D721Med (cell line): ENCODE data around the gene UCN.
"Not testable (repeated sequence)": the region's sequence is repeated elsewhere in the genome, so short reads cannot be mapped to it uniquely, and the experiment has no call there.

Experiments used
- DNase-seq: peaks from one replicate; pipeline ENCODE4 v3.0.0; 2011; ENCODE audit warnings: low spot score; ENCODE audit not compliant: insufficient read length
- FAIRE-seq: peaks from 2 replicates; lab custom pipeline; 2011; peaks lifted over from hg19 to GRCh38; lab: Jason Lieb, UNC
- CTCF ChIP-seq: IDR thresholded peaks from 2 replicates; pipeline ENCODE4 v1.5.1; 2012; ENCODE audit warnings: mild to moderate bottlenecking, control low read depth; ENCODE audit not compliant: insufficient read depth; ENCODE audit errors: missing control alignments

UCN gene, protein sequence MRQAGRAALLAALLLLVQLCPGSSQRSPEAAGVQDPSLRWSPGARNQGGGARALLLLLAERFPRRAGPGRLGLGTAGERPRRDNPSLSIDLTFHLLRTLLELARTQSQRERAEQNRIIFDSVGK

DNA sequence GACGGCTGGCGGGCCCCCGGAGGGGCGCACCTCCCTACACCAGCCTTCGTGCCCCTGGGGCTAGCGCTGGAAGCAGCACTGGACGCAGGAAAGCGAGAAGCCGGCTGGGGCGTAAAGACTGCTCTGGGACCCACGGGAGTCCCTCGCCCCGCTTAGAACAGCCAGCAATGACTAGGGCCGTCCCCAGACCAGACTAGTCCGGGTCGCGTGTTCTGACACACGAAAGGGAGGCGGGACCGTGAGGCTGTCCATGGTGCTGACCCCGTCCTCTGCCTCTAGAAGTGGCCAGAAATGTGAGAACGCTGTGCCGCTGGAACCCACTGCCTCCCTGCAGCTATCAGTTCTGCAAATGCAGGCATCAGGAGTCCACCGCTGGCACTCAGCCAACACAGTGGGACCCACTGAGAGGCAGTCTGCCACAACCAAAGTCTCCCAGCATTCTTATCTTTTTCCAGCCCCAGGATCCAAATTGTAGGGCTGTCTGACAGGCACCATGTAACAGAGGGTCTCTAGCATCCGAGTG lies at the start of gene UCN:
TSS of gene UCN (minus strand) at position 87 of the 523 bp plus-strand sequence. CDS start 550 bp downstream, outside the sequence.
- FAIRE-seq (no peak), DNase-seq (no peak)
- TF ChIP-seq CTCF: no peak

DNA sequence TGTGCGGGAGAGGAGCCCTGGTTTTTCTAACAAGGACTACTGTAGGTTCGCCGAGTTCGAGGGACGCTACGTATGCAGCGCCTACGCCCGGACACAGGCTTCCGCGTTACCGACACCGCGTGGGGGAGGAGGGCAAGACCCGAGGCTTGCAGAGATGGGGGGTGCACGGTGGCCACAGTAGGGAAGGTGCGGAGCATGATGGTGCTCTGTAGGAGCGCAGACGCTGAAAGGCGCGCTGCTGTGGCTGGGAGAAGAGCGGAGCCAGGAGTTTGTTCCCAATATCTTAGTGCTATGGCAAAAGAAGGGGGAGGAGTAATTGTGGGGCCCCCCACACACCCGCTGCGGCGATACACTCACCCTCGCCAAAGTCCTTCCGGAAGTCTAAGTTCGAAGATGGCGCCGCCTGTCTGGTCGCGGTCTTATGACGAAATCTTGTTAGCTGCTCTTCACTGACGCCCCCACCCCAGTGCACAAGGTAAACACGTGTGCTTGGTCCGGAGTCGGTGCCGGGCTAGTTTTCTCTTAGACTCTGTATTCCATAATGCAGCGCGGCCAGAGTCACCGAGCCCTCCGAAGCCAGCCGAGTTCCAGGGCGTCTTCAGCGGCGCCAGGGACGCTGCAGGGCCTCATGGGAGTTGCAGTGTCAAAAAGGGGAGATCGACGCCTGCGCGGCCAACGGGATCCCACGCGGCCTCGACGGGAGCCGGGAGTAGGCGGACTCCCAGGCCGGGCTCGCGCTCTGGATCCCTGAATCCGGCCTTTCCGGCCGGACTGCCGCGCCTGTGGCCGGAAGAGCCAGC lies 48.3 kb upstream of the UCN start, which contains the start of gene GTF3C2:
TSS of gene GTF3C2 (minus strand) at position 383 of the 800 bp plus-strand sequence. CDS start 13,210 bp downstream, outside the sequence.
- peak; percentile 70 for DNase-seq
- FAIRE-seq: no peak
- no peak for TF ChIP-seq CTCF

DNA sequence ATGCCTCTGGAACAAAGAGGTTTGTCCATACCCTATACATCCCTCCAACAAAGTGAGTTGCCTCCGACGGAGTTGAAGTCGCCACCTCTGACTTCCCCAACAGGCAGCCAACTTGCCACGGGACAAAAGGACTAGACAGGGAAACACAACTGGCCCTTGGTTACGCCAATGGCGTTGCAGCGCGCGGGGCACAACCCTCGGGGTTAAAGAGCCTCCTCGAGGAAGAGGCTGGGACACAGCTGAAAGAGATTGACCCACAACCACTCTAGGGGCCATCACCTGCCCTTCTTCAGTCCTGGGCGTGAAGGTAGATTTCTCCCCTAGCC lies 47.8 kb upstream of the UCN start:
- FAIRE-seq (no peak), DNase-seq (no peak)
- TF ChIP-seq CTCF: no peak

- no peak for TF ChIP-seq CTCF
- no peak for FAIRE-seq
- no peak for DNase-seq
Observed at GRCh38 chr2:27354597-27354927, 46.3 kb upstream of the UCN start.

GRCh38 chr2:27353762-27354596 lies 45.7 kb upstream of the UCN start:
- DNase-seq (no peak), FAIRE-seq (no peak)
- no peak for TF ChIP-seq CTCF

- not testable (repeated sequence) for FAIRE-seq
Observed at GRCh38 chr2:27353386-27353761, 45.1 kb upstream of the UCN start.

GRCh38 chr2:27351802-27352598 lies 43.8 kb upstream of the UCN start:
- FAIRE-seq: no peak
- DNase-seq: no peak
- TF ChIP-seq CTCF: no peak

More at GRCh38 chr2:27353386-27353761, 45.1 kb upstream of the UCN start:
- not testable (repeated sequence) for DNase-seq
